ENCODE measurements around the gene AP2B1.

GRCh38 chr17:35761601-35762000 is 174.5 kb downstream of the AP2B1 start:
- TF ChIP-seq CTCF (IDR thresholded peaks at IDR 0.05) = no peak
- no peak for TF ChIP-seq POLR2A (IDR thresholded peaks at IDR 0.05)

All from heart left ventricle (tissue), 13 donors.